K562 (cell line): ENCODE results near the gene RBM26.

Source experiments
- CAMTA2 ChIP-seq: fragments of 250-450 bp; sonication (Bioruptor Pico); conservative IDR thresholded peaks from 2 replicates; pipeline ENCODE4 v1.5.1; 2022
- EGR1 ChIP-seq: fragments of 450-650 bp; conservative IDR thresholded peaks from 2 replicates; pipeline ENCODE4 v1.6.1; 2017; ENCODE audit warnings: mild to moderate bottlenecking
- FOS ChIP-seq: IDR thresholded peaks from 3 replicates; pipeline ENCODE4 v1.6.1; 2011; ENCODE audit not compliant: insufficient read length; ENCODE audit errors: extremely low read depth
- MYC ChIP-seq, 2 experiments: fragments of 250-450 bp in 1 of 2; sonication (Bioruptor Pico) in 1 of 2; IDR thresholded peaks; 2 replicates each; pipeline versions ENCODE4 v1.5.1 to v1.6.1; 2012 to 2021; ENCODE audit warnings: low read depth in 2 of 2, borderline replicate concordance in 1 of 2, improper control_type of control experiment in 1 of 2, low read length in 1 of 2, mild to moderate bottlenecking in 1 of 2, moderate library complexity in 1 of 2
- POLR2AphosphoS5 ChIP-seq: IDR thresholded peaks from 2 replicates; pipeline ENCODE4 v1.6.1; 2011; ENCODE audit warnings: mild to moderate bottlenecking, low read depth, low read length, moderate library complexity; ENCODE audit not compliant: control insufficient read depth, insufficient read depth
- ZNF133 ChIP-seq: fragments of 250-450 bp; sonication (Bioruptor Pico); IDR thresholded peaks from 2 replicates; pipeline ENCODE4 v1.4.0; 2020; ENCODE audit warnings: mild to moderate bottlenecking
- TF ChIP-seq, protein P1 (sequence below), 3 experiments: IDR thresholded peaks in 2 of 3; conservative IDR thresholded peaks in 1 of 3; 2 replicates each; pipeline ENCODE4 v1.5.1; 2011 to 2012; ENCODE audit warnings: low read length in 3 of 3, mild to moderate bottlenecking in 3 of 3, control low read depth in 2 of 3, improper control_type of control experiment in 1 of 3, inconsistent platforms in 1 of 3, low read depth in 1 of 3, mixed read lengths in 1 of 3, moderate library complexity in 1 of 3; ENCODE audit not compliant: insufficient read depth in 2 of 3

DNA sequence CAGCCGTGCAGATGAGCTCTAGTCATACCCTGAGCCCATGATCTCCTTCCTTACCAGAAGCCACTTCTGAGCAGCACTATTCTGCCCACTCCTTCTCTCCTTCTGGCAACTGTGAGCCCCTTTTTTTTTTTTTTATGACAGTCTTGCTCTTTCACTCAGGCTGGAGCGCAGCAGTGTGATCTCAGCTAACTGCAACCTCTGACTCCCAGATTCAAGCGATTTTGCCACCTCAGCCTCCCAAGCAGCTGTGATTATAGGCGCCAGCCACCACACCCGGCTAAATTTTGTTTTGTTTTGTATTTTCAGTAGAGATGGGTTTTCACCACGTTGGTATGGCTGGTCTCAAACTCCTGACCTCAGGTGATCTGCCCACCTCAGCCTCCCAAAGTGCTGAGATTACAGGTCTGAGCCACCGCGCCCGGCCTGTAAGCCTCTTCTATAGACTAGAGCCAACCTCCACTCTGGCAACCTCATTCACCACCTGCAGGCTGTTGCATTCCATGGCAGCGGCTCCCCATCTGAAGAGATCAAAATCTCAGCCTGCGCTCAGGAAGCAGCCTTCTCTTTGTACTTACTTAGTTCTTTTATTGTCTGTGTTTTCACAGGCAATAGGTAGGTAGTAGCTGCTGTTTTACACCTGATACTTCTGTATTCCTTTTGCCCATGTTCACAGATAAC is 40.1 kb upstream of the RBM26 start:
- TF ChIP-seq CAMTA2 (CRISPR knock-in tag) (no peak), EGR1 (no peak), MYC (IDR thresholded peaks at IDR 0.05; ENCODE audit: low read depth, low read length) (no peak), MYC (CRISPR knock-in tag; IDR thresholded peaks at IDR 0.05; ENCODE audit: borderline replicate concordance, low read depth) (no peak), FOS (no peak), ZNF133 (CRISPR knock-in tag) (no peak), POLR2AphosphoS5 (no peak)
- TF ChIP-seq, protein P1, sequence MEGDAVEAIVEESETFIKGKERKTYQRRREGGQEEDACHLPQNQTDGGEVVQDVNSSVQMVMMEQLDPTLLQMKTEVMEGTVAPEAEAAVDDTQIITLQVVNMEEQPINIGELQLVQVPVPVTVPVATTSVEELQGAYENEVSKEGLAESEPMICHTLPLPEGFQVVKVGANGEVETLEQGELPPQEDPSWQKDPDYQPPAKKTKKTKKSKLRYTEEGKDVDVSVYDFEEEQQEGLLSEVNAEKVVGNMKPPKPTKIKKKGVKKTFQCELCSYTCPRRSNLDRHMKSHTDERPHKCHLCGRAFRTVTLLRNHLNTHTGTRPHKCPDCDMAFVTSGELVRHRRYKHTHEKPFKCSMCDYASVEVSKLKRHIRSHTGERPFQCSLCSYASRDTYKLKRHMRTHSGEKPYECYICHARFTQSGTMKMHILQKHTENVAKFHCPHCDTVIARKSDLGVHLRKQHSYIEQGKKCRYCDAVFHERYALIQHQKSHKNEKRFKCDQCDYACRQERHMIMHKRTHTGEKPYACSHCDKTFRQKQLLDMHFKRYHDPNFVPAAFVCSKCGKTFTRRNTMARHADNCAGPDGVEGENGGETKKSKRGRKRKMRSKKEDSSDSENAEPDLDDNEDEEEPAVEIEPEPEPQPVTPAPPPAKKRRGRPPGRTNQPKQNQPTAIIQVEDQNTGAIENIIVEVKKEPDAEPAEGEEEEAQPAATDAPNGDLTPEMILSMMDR (IDR thresholded peaks at IDR 0.05 in 2 of 3, conservative IDR thresholded peaks at IDR 0.05 in 1 of 3; ENCODE audit: insufficient read depth in 2 of 3, low read depth in 1 of 3, low read length in 3 of 3), result no peak
